GM19397 (cell line): ENCODE data around the gene FKBP5.
"Not testable (repeated sequence)": the region's sequence is repeated elsewhere in the genome, so short reads cannot be mapped to it uniquely, and the experiment has no call there.

Experiments used
- ATAC-seq: cut with Tn5 transposase; IDR thresholded peaks from one replicate; pipeline ENCODE4 v1.9.1; 2021; ENCODE audit warnings: mild to moderate bottlenecking, moderate library complexity; ENCODE audit not compliant: unreplicated experiment

Gene FKBP5

DNA sequence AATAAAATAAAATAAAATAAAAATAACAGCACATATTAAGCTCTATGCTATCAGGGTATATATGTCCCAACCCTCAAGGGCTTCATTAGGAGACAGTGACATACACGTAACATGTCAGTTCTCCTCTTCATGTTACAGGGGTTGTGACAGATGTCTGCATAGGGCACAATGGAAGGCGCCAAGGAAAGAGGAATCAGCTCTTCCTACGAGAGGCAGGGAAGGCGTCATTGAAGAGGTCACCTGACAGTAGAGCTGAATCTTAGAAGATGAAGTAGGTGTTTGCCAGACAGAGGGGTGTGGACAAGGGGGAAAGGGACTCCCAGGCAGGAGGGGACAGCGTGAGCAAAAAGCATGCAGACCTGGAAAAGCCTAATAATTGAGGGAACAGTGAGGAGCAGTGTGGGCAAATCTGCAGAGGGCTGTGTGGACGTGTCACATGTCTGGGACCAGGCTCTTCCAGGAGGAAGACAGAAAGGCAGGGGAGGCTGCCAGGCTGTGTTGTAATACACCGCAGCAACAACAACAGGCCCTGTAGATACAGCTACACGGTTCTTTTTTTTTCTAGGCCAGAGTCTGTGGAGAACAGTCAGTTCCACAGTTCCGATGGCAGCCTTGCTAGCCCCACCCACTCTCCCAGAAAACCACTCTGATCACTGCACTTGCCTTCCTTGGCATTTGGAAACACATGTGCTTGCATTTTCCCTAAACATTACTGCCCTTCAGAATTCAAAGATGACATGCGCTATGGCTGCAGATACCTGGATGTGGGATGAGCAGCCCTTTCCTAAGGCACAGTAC is 2.5 kb upstream of the FKBP5 start:
- ATAC-seq: no peak

DNA sequence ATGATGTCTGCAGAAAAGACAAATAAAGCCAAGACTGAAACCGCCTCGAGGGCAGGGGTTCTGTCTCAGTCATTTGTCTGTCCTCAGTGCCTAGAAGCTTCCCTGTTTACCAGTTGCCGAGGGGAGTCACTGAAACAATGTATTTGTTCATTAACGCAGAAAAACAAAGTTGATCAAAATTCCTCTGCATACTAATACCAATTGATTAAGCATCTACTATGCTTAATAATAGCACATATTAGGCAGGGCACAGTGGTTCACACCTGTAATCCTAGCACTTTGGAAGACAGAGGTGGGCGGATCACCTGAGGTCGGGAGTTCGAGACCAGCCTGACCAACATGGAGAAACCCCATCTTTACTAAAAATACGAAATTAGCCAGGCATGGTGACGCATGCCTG is 1.8 kb upstream of the FKBP5 start:
- ATAC-seq: no peak

DNA sequence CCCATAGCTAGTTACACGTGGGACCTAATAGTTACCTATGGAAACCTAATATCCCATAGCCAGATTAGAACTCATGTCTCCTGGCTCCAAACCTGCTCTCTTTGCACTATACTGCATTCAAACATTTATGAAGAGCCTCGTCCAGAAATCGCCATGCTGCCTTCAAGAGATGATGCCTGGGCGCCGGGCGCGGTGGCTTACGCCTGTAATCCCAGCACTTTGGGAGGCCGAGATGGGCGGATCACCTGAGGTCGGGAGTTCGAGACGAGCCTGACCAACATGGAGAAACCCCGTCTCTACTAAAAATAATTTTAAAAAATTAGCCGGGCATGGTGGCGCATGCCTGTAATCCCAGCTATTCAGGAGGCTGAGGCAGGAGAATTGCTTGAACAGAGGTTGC is 1.3 kb upstream of the FKBP5 start:
- ATAC-seq: not testable (repeated sequence)

GRCh38 chr6:35687658-35688604 is 784 bp downstream of the FKBP5 start:
- peak; percentile 43 for ATAC-seq

DNA sequence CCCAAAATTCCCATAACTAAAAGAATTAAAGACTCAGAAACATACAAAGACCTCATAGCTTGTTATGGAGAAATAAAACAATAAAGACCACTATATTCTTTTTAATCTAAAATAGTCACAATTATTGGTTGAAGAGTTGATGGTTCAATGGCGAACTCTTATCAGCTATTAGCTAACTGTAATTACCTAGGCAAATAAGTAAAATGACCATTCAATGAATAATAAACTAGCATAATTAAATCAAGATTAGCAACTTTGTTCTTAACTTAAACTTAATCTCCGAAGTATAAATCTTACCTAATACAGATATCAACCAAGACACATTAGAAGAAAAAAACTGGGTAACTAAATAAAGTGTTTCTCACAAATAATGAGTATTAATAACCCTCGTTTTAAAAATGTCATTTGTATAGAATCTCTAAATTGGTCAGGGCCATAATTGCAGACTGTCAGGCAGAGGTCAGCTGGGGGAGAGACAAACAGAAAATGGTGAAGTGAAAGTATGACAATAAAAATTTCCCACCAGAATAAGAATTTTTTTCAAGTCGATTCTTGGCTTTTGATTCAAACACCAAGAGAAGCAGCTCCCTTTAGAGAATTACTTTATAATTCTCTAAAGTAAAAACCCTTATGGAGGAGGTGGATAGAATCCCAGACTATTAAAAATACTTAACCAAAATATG is 1.7 kb downstream of the FKBP5 start:
- no peak for ATAC-seq

DNA sequence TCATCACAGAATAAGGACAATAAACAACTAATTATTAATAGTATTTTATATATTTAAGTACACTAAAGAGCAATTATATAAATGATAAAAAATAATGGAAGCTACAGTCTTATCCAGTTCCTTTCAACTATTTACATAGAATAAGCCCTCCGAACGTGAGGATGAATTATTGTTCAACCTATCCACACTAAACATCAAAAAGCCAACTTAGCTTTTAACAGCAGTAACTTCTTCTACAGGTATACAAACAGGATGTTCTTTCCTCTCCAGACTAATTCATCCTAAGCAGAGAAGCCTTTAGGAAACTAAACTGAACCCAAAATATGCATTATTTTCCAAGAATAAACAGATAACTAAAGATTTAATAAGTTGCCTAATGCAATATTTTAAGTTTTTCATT is 2.3 kb downstream of the FKBP5 start:
- no peak for ATAC-seq

GRCh38 chr6:35683267-35683666 is 5.4 kb downstream of the FKBP5 start:
- ATAC-seq: no peak

DNA sequence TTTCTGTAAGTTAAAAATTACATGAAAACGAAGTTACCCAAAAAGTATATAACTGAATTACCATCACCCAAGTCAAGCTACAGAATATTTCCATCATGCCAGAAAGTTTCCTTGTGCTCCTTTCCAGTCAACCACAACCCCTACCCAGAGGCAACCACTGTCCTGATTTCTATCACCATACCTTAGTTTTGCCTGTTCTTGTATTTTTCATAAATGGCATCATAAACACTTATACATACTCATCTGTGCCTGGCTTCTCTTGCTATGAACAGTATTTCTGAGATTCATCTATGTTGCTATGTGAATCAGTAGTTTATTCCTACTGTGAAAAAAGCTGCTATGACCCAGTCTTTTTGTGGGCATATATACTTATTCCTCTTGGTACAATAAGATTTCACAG is 7.4 kb downstream of the FKBP5 start:
- ATAC-seq: no peak

GRCh38 chr6:35679399-35679798 is 9.3 kb downstream of the FKBP5 start:
- ATAC-seq: no peak

- ATAC-seq: no peak
Measured at GRCh38 chr6:35678814-35679213, 9.9 kb downstream of the FKBP5 start.

GRCh38 chr6:35678021-35678654 is 10.6 kb downstream of the FKBP5 start:
- no peak for ATAC-seq

DNA sequence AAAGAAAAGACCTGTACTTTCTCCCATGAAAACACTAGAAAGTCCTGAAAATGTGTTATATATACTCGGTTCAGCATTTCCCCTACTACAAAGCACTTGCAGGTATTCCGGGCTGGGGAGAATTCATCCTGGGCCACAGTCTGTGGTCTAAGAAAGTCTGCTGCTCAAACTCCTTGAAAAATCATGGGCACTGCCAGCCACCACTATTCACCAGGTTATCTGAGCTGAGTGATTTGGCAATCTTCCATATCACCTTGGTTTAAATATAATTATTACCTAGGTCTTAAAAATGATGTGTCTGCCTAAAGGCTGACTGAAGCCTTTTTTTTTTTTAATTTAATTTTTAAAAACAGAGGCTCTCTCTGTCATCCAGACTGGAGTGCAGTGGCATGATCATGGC is 11.3 kb downstream of the FKBP5 start:
- ATAC-seq: no peak

GRCh38 chr6:35675871-35676459 is 12.8 kb downstream of the FKBP5 start:
- ATAC-seq: no peak

GRCh38 chr6:35674594-35674993 is 14.1 kb downstream of the FKBP5 start:
- no peak for ATAC-seq

DNA sequence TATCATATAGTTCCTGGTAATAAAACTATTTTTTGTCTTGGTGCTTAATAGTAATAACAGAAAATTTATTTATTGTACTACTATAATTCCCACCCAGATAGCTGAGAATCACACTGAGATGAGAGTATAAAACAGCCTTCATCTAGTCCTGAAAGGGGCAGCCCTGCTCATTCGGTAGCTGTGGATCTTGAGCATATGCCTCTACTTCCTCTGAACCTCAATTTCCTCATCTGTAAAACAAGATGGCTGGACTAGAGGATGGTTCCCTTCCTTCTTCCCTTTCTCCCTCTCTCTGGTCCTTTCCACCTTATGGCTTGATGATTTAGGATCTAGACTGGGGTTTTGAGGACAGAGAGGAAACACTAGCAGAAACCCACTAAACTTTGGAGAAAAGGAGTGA is 15.0 kb downstream of the FKBP5 start:
- ATAC-seq: no peak

DNA sequence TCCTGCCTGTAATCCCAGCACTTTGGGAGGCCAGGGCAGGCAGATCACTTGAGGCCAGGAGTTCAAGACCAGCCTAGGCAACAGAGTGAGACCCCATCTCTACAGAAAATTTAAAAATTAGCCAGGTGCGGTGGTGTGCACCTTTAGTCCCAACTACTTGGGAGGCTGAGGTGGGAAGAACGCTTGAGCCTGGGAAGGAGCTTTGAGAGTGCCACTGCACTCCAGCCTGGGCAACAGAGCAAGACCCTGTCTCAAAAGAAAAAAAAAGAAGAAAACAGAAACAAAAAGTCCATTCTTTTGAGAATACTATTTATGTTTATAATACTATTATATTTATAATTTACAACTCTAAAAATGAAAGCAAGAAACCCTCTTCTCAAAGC is 15.4 kb downstream of the FKBP5 start:
- ATAC-seq: not testable (repeated sequence)

GRCh38 chr6:35670453-35670852 is 18.3 kb downstream of the FKBP5 start:
- not testable (repeated sequence) for ATAC-seq

DNA sequence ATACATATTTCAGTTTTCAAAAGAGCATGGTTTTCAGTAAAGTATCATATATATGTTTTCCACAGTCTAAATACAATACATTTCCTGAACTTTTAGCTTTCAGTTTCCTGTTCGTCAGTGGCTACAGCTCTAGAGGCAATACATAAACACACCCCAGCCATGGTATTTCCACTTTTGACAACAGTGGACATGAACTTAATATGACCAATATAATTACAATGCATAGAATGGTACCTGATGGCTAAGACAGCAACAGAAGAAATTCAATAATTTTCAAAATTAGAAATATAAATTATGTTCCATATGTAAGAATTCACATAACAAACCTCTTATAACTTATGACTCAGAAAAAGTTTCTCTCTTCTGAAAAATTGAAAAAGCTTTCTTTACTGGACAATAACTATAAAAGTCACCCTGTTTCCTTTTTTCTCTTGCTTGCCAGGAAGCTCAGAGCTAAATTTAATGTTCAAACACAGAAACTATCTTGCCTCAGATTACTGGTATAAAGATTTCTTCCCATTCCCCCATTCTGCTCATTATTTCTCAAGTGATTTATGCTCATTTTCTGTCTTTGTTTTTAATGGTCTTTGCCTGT is 19.2 kb downstream of the FKBP5 start:
- no peak for ATAC-seq

DNA sequence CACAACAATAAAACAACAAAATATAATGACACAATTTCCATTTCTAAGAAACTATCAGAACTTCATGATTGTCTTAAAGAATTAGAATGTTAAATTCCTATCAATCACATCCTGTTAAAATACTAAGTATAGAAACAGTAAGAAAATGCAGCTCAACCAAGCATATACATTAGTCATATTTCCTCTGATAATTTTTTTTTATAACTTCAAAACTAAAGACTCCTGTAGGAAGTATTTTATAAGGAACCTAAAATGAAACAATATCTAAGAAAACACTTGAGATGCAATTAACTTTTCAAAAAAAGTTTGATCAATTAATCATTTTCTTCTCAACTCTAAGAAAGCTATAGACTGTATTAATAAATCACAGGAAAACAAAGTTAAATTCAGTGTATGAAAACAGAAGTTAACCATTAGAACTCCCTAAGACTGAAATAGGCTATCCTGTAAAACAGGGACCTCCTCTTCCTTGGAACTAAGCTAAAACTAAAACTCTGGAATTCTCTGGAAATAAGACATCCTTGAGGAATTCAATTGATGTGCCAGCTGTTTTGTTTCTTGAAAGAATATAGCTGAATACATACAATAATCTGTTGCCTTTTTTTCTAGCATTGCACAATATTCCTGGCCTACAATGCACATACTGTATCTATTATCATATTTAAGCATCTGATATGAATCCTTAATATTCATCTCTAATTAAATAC is 19.8 kb downstream of the FKBP5 start:
- ATAC-seq: no peak

GRCh38 chr6:35668096-35668495 is 20.6 kb downstream of the FKBP5 start:
- no peak for ATAC-seq
